Smooth muscle cell of the brain vasculature (primary cell): ENCODE measurements around the gene CLPTM1L.
"Not testable (repeated sequence)": the region's sequence is repeated elsewhere in the genome, so short reads cannot be mapped to it uniquely, and the experiment has no call there.

Source experiments
- DNase-seq: peaks from one replicate; pipeline ENCODE4 v3.0.0-alpha.2; 2012; ENCODE audit warnings: low read depth, low spot score

The CLPTM1L gene

GRCh38 chr5:1293416-1294205, 51.3 kb downstream of the CLPTM1L start:
- DNase-seq = no peak

GRCh38 chr5:1292846-1293415, 52.0 kb downstream of the CLPTM1L start:
- DNase-seq = no peak

- DNase-seq = no peak
Observed at GRCh38 chr5:1292139-1292538, 52.8 kb downstream of the CLPTM1L start.

GRCh38 chr5:1291611-1292080, 53.3 kb downstream of the CLPTM1L start:
- no peak for DNase-seq

- not testable (repeated sequence) for DNase-seq
Observed at GRCh38 chr5:1290956-1291355, 53.9 kb downstream of the CLPTM1L start.

GRCh38 chr5:1289559-1289958, 55.3 kb downstream of the CLPTM1L start:
- not testable (repeated sequence) for DNase-seq

- no peak for DNase-seq
Observed at GRCh38 chr5:1288439-1289335, 56.2 kb downstream of the CLPTM1L start.

GRCh38 chr5:1285883-1286291, 59.0 kb downstream of the CLPTM1L start:
- no peak for DNase-seq

GRCh38 chr5:1285141-1285540, 59.8 kb downstream of the CLPTM1L start:
- no peak for DNase-seq

GRCh38 chr5:1284336-1284970, 60.4 kb downstream of the CLPTM1L start:
- DNase-seq = not testable (repeated sequence)

- DNase-seq = not testable (repeated sequence)
Observed at GRCh38 chr5:1283729-1284041, 61.2 kb downstream of the CLPTM1L start.

GRCh38 chr5:1282993-1283728, 61.7 kb downstream of the CLPTM1L start:
- DNase-seq = not testable (repeated sequence)

GRCh38 chr5:1282131-1282992, 62.5 kb downstream of the CLPTM1L start:
- no peak for DNase-seq

GRCh38 chr5:1281038-1281882, 63.6 kb downstream of the CLPTM1L start:
- DNase-seq = no peak

GRCh38 chr5:1280177-1281037, 64.5 kb downstream of the CLPTM1L start:
- DNase-seq = no peak

GRCh38 chr5:1279443-1280151, 65.3 kb downstream of the CLPTM1L start:
- no peak for DNase-seq

GRCh38 chr5:1278656-1279442, 66.0 kb downstream of the CLPTM1L start:
- DNase-seq = no peak
